ENCODE data around the gene PXDN.

DNA sequence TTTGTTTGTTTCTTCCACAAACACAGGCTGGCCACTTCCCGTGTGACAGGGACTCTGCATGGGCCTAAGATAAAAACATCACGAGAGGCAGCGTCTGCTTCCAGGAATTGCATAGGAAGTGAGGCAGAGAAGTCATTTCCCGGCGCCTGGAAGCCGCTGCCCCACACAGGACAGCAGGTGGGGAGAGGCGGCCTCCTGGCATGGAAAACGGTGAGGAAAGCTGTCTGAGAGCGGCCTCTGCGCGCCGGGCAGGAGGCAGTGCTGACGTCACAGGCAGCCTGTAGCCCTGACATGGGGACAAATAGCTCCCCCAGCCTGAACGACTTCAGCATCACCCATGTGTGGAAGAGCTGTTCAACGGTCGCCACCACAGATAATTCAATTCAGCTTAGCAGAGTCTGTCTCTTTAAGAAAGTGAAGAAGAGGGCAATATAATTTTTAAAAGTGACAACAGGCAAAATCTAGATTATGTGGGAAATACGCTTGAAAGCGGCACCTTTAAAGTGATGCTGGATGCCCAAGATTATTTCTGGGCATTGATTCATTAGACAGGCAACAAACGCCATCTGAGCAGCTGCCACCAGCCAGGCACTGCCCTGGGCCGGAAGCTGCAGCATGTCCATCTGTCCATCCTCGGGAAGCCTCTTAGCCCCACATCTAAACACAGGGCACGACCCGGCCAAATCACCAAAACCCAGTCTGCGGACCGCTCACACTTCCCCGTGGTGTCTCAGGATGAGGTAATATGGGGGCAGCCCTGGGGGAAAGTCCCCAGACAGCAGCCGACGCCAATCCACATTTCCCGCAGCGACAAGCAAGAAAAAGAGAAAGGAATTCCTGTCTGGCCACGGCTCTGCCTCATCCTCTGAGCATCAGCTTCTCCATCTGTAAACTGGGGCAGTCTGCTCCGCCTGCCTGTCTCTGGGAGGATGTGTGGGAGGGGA, 138.9 kb downstream of the PXDN start:
- TF ChIP-seq POLR2A (conservative IDR thresholded peaks at IDR 0.05) (no peak), MTA2 (IDR thresholded peaks at IDR 0.05; ENCODE audit: low read depth) (no peak), ESRRB (CRISPR knock-in tag; IDR thresholded peaks at IDR 0.05; ENCODE audit: borderline replicate concordance) (no peak), FOXP1 (CRISPR knock-in tag; IDR thresholded peaks at IDR 0.05) (no peak), ZNF282 (CRISPR knock-in tag; IDR thresholded peaks at IDR 0.05) (no peak)
- TF ChIP-seq, protein P1, sequence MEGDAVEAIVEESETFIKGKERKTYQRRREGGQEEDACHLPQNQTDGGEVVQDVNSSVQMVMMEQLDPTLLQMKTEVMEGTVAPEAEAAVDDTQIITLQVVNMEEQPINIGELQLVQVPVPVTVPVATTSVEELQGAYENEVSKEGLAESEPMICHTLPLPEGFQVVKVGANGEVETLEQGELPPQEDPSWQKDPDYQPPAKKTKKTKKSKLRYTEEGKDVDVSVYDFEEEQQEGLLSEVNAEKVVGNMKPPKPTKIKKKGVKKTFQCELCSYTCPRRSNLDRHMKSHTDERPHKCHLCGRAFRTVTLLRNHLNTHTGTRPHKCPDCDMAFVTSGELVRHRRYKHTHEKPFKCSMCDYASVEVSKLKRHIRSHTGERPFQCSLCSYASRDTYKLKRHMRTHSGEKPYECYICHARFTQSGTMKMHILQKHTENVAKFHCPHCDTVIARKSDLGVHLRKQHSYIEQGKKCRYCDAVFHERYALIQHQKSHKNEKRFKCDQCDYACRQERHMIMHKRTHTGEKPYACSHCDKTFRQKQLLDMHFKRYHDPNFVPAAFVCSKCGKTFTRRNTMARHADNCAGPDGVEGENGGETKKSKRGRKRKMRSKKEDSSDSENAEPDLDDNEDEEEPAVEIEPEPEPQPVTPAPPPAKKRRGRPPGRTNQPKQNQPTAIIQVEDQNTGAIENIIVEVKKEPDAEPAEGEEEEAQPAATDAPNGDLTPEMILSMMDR (IDR thresholded peaks at IDR 0.05 in 2 of 3, conservative IDR thresholded peaks at IDR 0.05 in 1 of 3; ENCODE audit: insufficient read depth in 2 of 3, low read depth in 1 of 3, low read length in 3 of 3) = no peak
- TF ChIP-seq, protein P2, sequence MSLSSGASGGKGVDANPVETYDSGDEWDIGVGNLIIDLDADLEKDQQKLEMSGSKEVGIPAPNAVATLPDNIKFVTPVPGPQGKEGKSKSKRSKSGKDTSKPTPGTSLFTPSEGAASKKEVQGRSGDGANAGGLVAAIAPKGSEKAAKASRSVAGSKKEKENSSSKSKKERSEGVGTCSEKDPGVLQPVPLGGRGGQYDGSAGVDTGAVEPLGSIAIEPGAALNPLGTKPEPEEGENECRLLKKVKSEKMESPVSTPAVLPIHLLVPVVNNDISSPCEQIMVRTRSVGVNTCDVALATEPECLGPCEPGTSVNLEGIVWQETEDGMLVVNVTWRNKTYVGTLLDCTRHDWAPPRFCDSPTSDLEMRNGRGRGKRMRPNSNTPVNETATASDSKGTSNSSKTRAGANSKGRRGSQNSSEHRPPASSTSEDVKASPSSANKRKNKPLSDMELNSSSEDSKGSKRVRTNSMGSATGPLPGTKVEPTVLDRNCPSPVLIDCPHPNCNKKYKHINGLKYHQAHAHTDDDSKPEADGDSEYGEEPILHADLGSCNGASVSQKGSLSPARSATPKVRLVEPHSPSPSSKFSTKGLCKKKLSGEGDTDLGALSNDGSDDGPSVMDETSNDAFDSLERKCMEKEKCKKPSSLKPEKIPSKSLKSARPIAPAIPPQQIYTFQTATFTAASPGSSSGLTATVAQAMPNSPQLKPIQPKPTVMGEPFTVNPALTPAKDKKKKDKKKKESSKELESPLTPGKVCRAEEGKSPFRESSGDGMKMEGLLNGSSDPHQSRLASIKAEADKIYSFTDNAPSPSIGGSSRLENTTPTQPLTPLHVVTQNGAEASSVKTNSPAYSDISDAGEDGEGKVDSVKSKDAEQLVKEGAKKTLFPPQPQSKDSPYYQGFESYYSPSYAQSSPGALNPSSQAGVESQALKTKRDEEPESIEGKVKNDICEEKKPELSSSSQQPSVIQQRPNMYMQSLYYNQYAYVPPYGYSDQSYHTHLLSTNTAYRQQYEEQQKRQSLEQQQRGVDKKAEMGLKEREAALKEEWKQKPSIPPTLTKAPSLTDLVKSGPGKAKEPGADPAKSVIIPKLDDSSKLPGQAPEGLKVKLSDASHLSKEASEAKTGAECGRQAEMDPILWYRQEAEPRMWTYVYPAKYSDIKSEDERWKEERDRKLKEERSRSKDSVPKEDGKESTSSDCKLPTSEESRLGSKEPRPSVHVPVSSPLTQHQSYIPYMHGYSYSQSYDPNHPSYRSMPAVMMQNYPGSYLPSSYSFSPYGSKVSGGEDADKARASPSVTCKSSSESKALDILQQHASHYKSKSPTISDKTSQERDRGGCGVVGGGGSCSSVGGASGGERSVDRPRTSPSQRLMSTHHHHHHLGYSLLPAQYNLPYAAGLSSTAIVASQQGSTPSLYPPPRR (CRISPR knock-in tag; IDR thresholded peaks at IDR 0.05; ENCODE audit: borderline replicate concordance) = no peak
- TF ChIP-seq, protein P3, sequence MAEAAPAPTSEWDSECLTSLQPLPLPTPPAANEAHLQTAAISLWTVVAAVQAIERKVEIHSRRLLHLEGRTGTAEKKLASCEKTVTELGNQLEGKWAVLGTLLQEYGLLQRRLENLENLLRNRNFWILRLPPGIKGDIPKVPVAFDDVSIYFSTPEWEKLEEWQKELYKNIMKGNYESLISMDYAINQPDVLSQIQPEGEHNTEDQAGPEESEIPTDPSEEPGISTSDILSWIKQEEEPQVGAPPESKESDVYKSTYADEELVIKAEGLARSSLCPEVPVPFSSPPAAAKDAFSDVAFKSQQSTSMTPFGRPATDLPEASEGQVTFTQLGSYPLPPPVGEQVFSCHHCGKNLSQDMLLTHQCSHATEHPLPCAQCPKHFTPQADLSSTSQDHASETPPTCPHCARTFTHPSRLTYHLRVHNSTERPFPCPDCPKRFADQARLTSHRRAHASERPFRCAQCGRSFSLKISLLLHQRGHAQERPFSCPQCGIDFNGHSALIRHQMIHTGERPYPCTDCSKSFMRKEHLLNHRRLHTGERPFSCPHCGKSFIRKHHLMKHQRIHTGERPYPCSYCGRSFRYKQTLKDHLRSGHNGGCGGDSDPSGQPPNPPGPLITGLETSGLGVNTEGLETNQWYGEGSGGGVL (CRISPR knock-in tag; IDR thresholded peaks at IDR 0.05) = no peak
- TF ChIP-seq, protein P4, sequence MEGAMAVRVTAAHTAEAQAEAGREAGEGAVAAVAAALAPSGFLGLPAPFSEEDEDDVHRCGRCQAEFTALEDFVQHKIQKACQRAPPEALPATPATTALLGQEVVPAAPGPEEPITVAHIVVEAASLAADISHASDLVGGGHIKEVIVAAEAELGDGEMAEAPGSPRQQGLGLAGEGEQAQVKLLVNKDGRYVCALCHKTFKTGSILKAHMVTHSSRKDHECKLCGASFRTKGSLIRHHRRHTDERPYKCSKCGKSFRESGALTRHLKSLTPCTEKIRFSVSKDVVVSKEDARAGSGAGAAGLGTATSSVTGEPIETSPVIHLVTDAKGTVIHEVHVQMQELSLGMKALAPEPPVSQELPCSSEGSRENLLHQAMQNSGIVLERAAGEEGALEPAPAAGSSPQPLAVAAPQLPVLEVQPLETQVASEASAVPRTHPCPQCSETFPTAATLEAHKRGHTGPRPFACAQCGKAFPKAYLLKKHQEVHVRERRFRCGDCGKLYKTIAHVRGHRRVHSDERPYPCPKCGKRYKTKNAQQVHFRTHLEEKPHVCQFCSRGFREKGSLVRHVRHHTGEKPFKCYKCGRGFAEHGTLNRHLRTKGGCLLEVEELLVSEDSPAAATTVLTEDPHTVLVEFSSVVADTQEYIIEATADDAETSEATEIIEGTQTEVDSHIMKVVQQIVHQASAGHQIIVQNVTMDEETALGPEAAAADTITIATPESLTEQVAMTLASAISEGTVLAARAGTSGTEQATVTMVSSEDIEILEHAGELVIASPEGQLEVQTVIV (CRISPR knock-in tag; IDR thresholded peaks at IDR 0.05; ENCODE audit: borderline replicate concordance) = no peak

Data from K562 (cell line).